AG09309 (cell line): ENCODE measurements around the gene PPM1N.

Experiments used
- DNase-seq: peaks from one replicate; pipeline ENCODE4 v3.0.0-alpha.2; 2010; ENCODE audit warnings: low read depth
- H3K4me3 ChIP-seq: 2 replicates; pipeline ENCODE4 v1.5.1; 2011; ENCODE audit warnings: mild to moderate bottlenecking, low read depth, low read length, moderate library complexity; ENCODE audit not compliant: control insufficient read depth
- TF ChIP-seq, protein P1 (sequence below): IDR thresholded peaks from 2 replicates; pipeline ENCODE4 v1.5.1; 2011; ENCODE audit warnings: mild to moderate bottlenecking, low read depth, low read length, inconsistent platforms; ENCODE audit not compliant: insufficient read depth, control insufficient read depth; ENCODE audit errors: missing control alignments

PPM1N gene

DNA sequence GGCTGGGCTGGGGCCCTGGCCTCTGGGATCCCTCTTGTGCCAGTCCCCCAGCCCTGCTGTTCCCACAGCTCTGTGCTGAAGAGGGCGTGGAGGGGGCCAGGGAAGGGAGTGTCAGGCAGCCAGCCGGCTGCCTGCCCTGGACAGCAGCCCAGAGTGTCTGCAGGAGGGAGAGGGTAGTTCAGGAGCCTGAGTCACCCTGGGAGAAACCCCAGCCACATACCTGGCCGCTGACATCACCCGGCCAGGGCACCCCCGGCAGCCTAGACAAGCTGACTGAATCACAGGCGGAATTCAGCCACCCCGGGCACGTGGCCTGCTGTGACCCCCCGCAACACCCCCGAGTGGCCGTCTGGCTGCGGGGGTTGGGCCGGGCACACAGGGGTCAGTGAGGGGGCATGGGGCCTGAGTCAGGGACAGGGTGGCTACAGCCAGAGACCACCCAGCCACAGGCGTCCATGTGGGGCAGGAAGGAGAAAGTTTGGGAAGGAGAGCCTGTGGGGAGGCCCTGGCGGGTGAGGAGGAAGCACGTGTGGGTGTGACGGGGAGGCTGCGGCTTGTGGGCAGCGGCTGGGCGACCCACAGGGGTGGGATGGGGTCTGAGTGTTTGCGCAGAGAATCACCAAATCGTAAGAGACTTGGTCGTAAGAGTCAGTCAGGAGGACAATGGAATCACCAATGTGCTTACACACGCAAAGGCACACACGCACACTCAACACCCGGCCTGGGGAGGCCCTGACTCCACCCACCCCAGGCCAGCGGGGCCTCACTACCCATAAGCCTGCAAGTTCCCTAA is 42.3 kb upstream of the PPM1N start:
- H3K4me3 ChIP-seq: peak overlapping the region; percentile 30
- peak; percentile 96 for DNase-seq

DNA sequence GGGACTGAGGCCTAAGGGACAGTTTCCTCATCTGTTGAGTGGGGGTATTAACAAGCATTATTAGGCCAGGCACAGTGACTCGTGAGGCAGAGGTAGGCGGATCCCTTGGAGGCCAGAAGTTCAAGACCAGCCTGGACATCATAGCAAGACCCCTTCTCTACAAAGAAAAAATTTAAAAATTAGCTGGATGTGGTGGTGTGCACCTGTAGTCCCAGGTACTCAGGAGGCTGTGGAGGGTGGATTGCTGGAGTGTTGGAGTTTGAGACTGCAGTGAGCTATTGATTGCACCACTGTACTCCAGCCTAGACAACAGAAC is 41.8 kb upstream of the PPM1N start:
- no peak for DNase-seq
- H3K4me3 ChIP-seq: no peak overlapping the region
- TF ChIP-seq, protein P1, sequence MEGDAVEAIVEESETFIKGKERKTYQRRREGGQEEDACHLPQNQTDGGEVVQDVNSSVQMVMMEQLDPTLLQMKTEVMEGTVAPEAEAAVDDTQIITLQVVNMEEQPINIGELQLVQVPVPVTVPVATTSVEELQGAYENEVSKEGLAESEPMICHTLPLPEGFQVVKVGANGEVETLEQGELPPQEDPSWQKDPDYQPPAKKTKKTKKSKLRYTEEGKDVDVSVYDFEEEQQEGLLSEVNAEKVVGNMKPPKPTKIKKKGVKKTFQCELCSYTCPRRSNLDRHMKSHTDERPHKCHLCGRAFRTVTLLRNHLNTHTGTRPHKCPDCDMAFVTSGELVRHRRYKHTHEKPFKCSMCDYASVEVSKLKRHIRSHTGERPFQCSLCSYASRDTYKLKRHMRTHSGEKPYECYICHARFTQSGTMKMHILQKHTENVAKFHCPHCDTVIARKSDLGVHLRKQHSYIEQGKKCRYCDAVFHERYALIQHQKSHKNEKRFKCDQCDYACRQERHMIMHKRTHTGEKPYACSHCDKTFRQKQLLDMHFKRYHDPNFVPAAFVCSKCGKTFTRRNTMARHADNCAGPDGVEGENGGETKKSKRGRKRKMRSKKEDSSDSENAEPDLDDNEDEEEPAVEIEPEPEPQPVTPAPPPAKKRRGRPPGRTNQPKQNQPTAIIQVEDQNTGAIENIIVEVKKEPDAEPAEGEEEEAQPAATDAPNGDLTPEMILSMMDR: no peak

More for the DNA sequence above, 42.3 kb upstream of the PPM1N start:
- TF ChIP-seq, protein P1: no peak

DNA sequence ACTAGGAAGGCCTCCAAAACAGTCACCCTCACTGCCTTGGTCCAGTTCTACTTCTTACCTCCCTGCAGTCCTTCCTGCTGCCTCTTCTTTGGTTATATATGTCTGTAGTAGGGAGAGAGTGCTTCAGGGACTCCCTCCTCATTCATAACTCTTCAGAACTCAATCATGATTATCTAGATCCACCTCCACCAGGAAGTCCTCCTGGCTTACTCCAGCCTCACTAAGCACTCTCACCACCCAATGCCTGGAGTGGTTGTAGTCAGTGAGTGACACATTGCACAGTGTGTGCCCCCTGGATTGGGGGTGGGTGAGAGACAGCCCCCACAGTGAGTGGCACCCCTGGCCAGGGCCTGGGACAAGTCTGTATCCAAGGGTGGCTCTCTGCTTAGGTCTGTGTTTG is 40.5 kb upstream of the PPM1N start:
- H3K4me3 ChIP-seq: no peak overlapping the region
- no peak for DNase-seq
- TF ChIP-seq, protein P1: no peak

DNA sequence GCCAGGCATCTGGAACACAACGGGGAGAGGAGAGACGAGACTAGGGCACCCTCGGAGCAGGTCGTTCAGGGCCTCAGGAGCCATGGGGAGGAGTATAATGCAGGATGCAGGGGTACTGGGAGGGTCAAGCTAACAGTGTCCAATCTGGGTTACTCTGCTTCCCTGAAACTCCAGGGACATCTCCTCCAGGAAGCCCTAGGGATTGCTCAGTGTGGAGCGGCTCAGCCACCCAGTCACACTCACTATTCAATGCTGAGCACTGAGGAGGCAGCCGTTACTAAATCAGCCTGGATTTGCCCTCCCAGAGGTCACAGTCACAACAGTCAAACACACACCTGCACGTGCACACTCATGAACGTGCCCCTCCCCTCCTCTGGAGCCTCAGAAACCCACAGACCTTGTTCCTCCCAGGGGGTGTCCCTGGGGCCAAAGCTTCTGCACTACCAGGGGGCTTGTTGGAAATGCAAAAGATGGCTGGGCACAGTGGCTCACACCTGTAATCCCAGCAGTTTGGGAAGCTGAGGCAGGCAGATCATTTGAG is 37.4 kb upstream of the PPM1N start:
- DNase-seq: no peak
- TF ChIP-seq, protein P1: no peak
- no peak overlapping the region for H3K4me3 ChIP-seq

DNA sequence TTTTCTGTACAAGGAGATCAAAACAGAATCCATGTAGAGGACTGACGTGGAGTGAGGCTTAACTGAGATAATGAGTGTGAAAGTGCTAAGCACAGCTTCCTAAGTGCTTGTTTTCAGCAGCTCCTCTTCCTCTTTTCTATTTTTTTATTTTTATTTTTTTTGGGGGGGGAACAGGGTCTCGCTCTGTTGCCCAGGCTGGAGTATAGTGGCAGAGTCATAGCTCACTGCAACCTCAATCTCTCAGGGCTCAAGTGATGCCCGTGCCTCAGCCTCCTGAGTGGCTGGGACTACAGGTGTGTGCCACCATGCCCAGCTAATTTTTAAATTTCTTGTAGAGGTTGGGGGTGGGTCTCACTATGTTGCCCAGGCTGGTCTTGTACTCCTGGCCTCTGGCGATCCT is 36.1 kb upstream of the PPM1N start:
- no peak overlapping the region for H3K4me3 ChIP-seq
- TF ChIP-seq, protein P1: no peak
- DNase-seq: no peak

DNA sequence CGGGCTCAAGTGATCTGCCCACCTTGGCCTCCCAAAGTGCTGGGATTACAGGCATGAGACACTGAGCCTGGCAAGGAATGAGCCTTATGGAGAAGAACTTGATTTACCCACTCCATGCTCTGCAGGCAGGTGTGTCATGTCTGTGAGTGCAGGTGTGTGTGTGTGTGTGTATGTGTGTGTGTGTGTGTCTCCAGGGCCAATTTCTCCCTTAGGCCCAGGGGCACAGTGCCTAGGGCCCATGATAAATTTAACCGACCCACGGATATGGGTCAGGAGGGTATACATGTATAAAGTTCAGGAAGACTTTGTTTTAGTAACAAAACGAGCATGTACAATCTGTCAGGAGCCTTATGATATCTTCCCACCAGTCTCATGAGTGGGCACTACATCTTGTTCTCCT is 35.0 kb upstream of the PPM1N start:
- TF ChIP-seq, protein P1: no peak
- H3K4me3 ChIP-seq: no peak overlapping the region
- no peak for DNase-seq

DNA sequence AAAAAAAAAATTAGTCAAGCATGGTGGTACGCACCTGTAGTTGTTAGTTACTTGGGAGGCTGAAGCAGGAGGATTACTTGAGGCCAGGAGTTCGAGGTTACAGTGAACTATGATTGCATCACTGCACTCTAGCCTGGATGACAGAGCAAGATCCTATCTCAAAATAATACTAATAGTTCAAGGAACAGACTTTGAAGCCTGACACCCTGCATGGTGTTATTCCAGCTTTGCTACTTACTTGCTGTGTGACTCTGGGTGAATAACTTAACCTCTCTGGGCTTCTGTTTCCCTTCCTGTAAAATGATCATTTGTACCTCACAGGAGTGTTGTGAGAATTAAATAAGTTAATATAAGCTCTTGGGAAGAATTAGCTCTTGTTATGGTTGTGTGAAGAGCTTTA is 34.0 kb upstream of the PPM1N start:
- TF ChIP-seq, protein P1: no peak
- DNase-seq: no peak
- no peak overlapping the region for H3K4me3 ChIP-seq
